Endothelial cell of umbilical vein (primary cell): Measurements from ENCODE around the gene TRMT2A. TPM values are rescaled to one million over a fixed set of nuclear protein-coding genes. Genes with fewer than 3 reads are reported as not detected.

Source experiments
- BruUV-seq: library from RNA; stranded (reverse); fragments of 400-500 nt; replicated peaks from 2 replicates; lab custom pipeline; 2021; lab: Mats Ljungman, UMichigan
- CTCF ChIA-PET: fragments of 300-600, 350-600 bp; sonication (Branson Sonifier 250); formaldehyde crosslinking; loops from one replicate; lab custom pipeline; 2021; ENCODE audit warnings: antibody characterized with exemption, inconsistent platforms; lab: Charles Lee
- POLR2A ChIA-PET: fragments of 300-600, 350-600 bp; sonication (Branson Sonifier 250); formaldehyde crosslinking; loops from one replicate; lab custom pipeline; 2021; ENCODE audit warnings: antibody characterized with exemption, inconsistent platforms; lab: Charles Lee
- DNase-seq: peaks from one replicate; pipeline ENCODE4 v3.0.0-alpha.2; 2011; ENCODE audit warnings: low read depth, low spot score
- FAIRE-seq: peaks from 2 replicates; lab custom pipeline; 2011; peaks lifted over from hg19 to GRCh38; lab: Jason Lieb, UNC
- H2AFZ ChIP-seq: 2 replicates; pipeline ENCODE4 v1.6.0; 2012; ENCODE audit warnings: low read depth, low read length, control low read depth, inconsistent platforms
- H3K27ac ChIP-seq: 2 replicates; pipeline ENCODE4 v1.5.1; 2011; ENCODE audit warnings: low read depth, mild to moderate bottlenecking, control low read depth, low read length, moderate library complexity; ENCODE audit not compliant: insufficient read depth
- H3K27me3 ChIP-seq, 2 experiments: 2 replicates each; pipeline versions ENCODE4 v1.6.0 to v1.6.1; 2011; ENCODE audit warnings: low read length in 2 of 2, mixed read lengths in 1 of 2; ENCODE audit not compliant: control insufficient read depth in 2 of 2, insufficient read depth in 2 of 2
- H3K36me3 ChIP-seq, 2 experiments: 2 replicates in 1 of 2; 3 replicates in 1 of 2; pipeline ENCODE4 v1.5.1; 2011; ENCODE audit warnings: low read length in 2 of 2, mild to moderate bottlenecking in 1 of 2, moderate library complexity in 1 of 2; ENCODE audit not compliant: control insufficient read depth in 2 of 2, insufficient read depth in 2 of 2; ENCODE audit errors: extremely low read depth in 1 of 2
- H3K4me1 ChIP-seq: 3 replicates; pipeline ENCODE4 v1.5.1; 2011; ENCODE audit warnings: mild to moderate bottlenecking, low read length; ENCODE audit not compliant: control insufficient read depth, insufficient read depth; ENCODE audit errors: extremely low read depth
- H3K4me2 ChIP-seq: 2 replicates; pipeline ENCODE4 v1.6.1; 2011; ENCODE audit warnings: low read length, control low read depth, mixed read lengths; ENCODE audit not compliant: insufficient read depth
- H3K4me3 ChIP-seq, 3 experiments: fragments of 200-600 bp in 1 of 3; sonication (generic), shearing (Covaris generic) in 1 of 3; replicated peaks in 1 of 3; 2 replicates each; pipeline ENCODE4 v1.5.1; 2011 to 2016; ENCODE audit warnings: control low read depth in 3 of 3, low read length in 3 of 3, mild to moderate bottlenecking in 2 of 3, inconsistent platforms in 1 of 3, low read depth in 1 of 3, moderate library complexity in 1 of 3; ENCODE audit not compliant: insufficient read depth in 1 of 3
- H3K79me2 ChIP-seq: 2 replicates; pipeline ENCODE4 v1.6.0; 2012; ENCODE audit warnings: low read length, inconsistent platforms; ENCODE audit not compliant: control insufficient read depth, insufficient read depth
- H3K9ac ChIP-seq: replicated peaks from 2 replicates; pipeline ENCODE3; 2011; ENCODE audit warnings: low read length, control low read depth; ENCODE audit not compliant: insufficient read depth; ENCODE audit errors: extremely low read depth
- H3K9me1 ChIP-seq: replicated peaks from 3 replicates; pipeline ENCODE4 v1.6.0; 2011; ENCODE audit warnings: mild to moderate bottlenecking, low read length; ENCODE audit not compliant: control insufficient read depth, insufficient read depth; ENCODE audit errors: extremely low read depth
- H3K9me3 ChIP-seq: replicated peaks from 2 replicates; pipeline ENCODE4 v1.5.1; 2012; ENCODE audit warnings: low read length, inconsistent platforms; ENCODE audit not compliant: control insufficient read depth, insufficient read depth
- H4K20me1 ChIP-seq: replicated peaks from 2 replicates; pipeline ENCODE3; 2011; ENCODE audit warnings: mild to moderate bottlenecking, low read length; ENCODE audit not compliant: control insufficient read depth, insufficient read depth; ENCODE audit errors: extremely low read depth
- CTCF ChIP-seq, 2 donors: IDR thresholded peaks; 1 replicate in 1 of 2; 2 replicates in 1 of 2; pipeline ENCODE4 v1.5.1; 2011; ENCODE audit warnings: low read length in 2 of 2, mild to moderate bottlenecking in 2 of 2, moderate library complexity in 2 of 2, control low read depth in 1 of 2, inconsistent platforms in 1 of 2, low read depth in 1 of 2; ENCODE audit not compliant: insufficient read depth in 1 of 2; ENCODE audit errors: extremely low read depth in 1 of 2
- EZH2 ChIP-seq: IDR thresholded peaks from 2 replicates; pipeline ENCODE4 v1.6.1; 2012; ENCODE audit warnings: borderline replicate concordance, low read depth, mild to moderate bottlenecking, moderate library complexity, low read length, inconsistent platforms; ENCODE audit not compliant: severe bottlenecking
- FOS ChIP-seq: IDR thresholded peaks from 2 replicates; pipeline ENCODE4 v1.6.1; 2011; ENCODE audit warnings: mild to moderate bottlenecking, low read length, moderate library complexity, borderline replicate concordance; ENCODE audit not compliant: insufficient read depth
- GATA2 ChIP-seq: IDR thresholded peaks from 2 replicates; pipeline ENCODE4 v1.7.0; 2011; ENCODE audit warnings: low read depth, mild to moderate bottlenecking, moderate library complexity, mixed read lengths, low read length; ENCODE audit not compliant: insufficient read length, insufficient read depth
- JUN ChIP-seq: IDR thresholded peaks from 2 replicates; pipeline ENCODE4 v1.6.1; 2011; ENCODE audit warnings: borderline replicate concordance, low read depth; ENCODE audit not compliant: insufficient read length, insufficient read depth
- MAX ChIP-seq: IDR thresholded peaks from 2 replicates; pipeline ENCODE4 v1.6.1; 2011; ENCODE audit not compliant: insufficient read depth, insufficient read length
- MYC ChIP-seq: IDR thresholded peaks from one replicate; pipeline ENCODE4 v1.6.1; 2011; ENCODE audit warnings: mild to moderate bottlenecking, low read depth, low read length
- POLR2A ChIP-seq: IDR thresholded peaks from 2 replicates; pipeline ENCODE4 v1.6.1; 2012; ENCODE audit warnings: low read depth, mild to moderate bottlenecking, control low read depth, low read length
- POLR2AphosphoS5 ChIP-seq: IDR thresholded peaks from 2 replicates; pipeline ENCODE4 v1.6.1; 2012; ENCODE audit warnings: low read depth, mild to moderate bottlenecking, control low read depth, low read length, moderate library complexity; ENCODE audit not compliant: insufficient read depth
- dilution Hi-C: fragments of 300-500 bp; cut with MboI; formaldehyde crosslinking; loops from one replicate; pipeline ENCODE4 v1.15.0; 2019; ENCODE audit warnings: low sequenced_read_pairs; ENCODE audit not compliant: extremely low pct_ligation_motif_present
- intact Hi-C: fragments of 100-400 bp; cut with micrococcal nuclease; formaldehyde crosslinking; loops from one replicate; pipeline ENCODE4 v1.10.0; 2022
- polyA plus RNA-seq, 4 experiments: library from polyadenylated mRNA; depleted of rRNA in 3 of 4; stranded (reverse) in 3 of 4; unstranded in 1 of 4; fragments of >200 nt; gene quantifications; 2 replicates each; pipeline versions ENCODE4 v1.2.1 to v1.2.3, GENCODE V29; 2011 to 2012; ENCODE audit warnings: missing spikeins in 1 of 4
- total RNA-seq: library from RNA; stranded (reverse); gene quantifications from 2 replicates; pipeline ENCODE4 v1.2.3, GENCODE V29; 2021

Gene TRMT2A
- total and polyA plus RNA-seq, 2 donors (not counting 3 experiments of a cell fraction or from before 2014, with no cell fraction given), result 51.2 to 61.9 TPM

- Histone ChIP-seq H3K27ac (no peak overlapping the region), H3K36me3 (peaks cover 19 to 72% of the 10 kb centered on the region in 2 experiments), H3K27me3 (no peaks in the 10 kb centered on the region), H3K9ac (no peak overlapping the region), H2AFZ (no peak overlapping the region), H3K4me2 (no peak overlapping the region), H3K4me3 (no peak overlapping the region), H3K4me1 (no peaks in the 10 kb centered on the region), H3K9me3 (no peaks in the 10 kb centered on the region), H4K20me1 (no peaks in the 10 kb centered on the region), H3K79me2 (peaks cover 14% of the 10 kb centered on the region), H3K9me1 (no peaks in the 10 kb centered on the region)
- dilution Hi-C loops (no loop called here), intact Hi-C loops (no loop called here)
- no TSS peak for BruUV-seq
- TF ChIP-seq CTCF (IDR thresholded peaks at IDR 0.05; ENCODE audit: extremely low read depth in 1 of 2, insufficient read depth in 1 of 2, low read depth in 1 of 2, low read length in 2 of 2) (no peak), MAX (no peak), POLR2A (no peak), JUN (no peak), GATA2 (no peak), EZH2 (no peak), POLR2AphosphoS5 (no peak), FOS (no peak), MYC (no peak)
- ChIA-PET CTCF (interaction anchor here (0.9 to 1.5 kb wide), 2 partner anchors 21 to 384 kb away, joined by 3 read pairs; partner anchors contain the start of gene GP1BB), POLR2A (no interaction called here)
- DNase-seq (no peak), FAIRE-seq (no peak)
Measured at GRCh38 chr22:20107951-20108756, 8.9 kb downstream of the TRMT2A start.
